B cell (primary cell): ENCODE measurements around the gene MED8.

Experiments used
- EZH2 ChIP-seq: IDR thresholded peaks from 2 replicates; pipeline ENCODE4 v1.6.1; 2012; ENCODE audit warnings: borderline replicate concordance, low read depth, mild to moderate bottlenecking, moderate library complexity, low read length; ENCODE audit not compliant: insufficient read depth, poor library complexity, severe bottlenecking
- TF ChIP-seq, protein P1 (sequence below): fragments of 200-600 bp; IDR thresholded peaks from one replicate; pipeline ENCODE4 v1.8.0; 2022; ENCODE audit warnings: antibody characterized with exemption, mild to moderate bottlenecking

GRCh38 chr1:43358746-43359693 is 30.6 kb downstream of the MED8 start, which contains the start of gene CDC20:
- TF ChIP-seq, protein P1, sequence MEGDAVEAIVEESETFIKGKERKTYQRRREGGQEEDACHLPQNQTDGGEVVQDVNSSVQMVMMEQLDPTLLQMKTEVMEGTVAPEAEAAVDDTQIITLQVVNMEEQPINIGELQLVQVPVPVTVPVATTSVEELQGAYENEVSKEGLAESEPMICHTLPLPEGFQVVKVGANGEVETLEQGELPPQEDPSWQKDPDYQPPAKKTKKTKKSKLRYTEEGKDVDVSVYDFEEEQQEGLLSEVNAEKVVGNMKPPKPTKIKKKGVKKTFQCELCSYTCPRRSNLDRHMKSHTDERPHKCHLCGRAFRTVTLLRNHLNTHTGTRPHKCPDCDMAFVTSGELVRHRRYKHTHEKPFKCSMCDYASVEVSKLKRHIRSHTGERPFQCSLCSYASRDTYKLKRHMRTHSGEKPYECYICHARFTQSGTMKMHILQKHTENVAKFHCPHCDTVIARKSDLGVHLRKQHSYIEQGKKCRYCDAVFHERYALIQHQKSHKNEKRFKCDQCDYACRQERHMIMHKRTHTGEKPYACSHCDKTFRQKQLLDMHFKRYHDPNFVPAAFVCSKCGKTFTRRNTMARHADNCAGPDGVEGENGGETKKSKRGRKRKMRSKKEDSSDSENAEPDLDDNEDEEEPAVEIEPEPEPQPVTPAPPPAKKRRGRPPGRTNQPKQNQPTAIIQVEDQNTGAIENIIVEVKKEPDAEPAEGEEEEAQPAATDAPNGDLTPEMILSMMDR, result no peak
- TF ChIP-seq EZH2, result no peak
